ENCODE results near the gene SPAG5. TPM values are rescaled to one million over a fixed set of nuclear protein-coding genes. Genes with fewer than 3 reads are reported as not detected.

The SPAG5 gene
- total RNA-seq (2021) = 213 and 219 TPM in 2 replicates
- percentile 85 among the genes with signal in this experiment for Bru-seq, nascent RNA
- percentile 91 among the genes with signal in this experiment for BruChase-seq, experiment 1, labeled RNA remaining after a 2-hour chase
- BruChase-seq, experiment 2, labeled RNA remaining after a 6-hour chase = percentile 96 among the genes with signal in this experiment
- long read RNA-seq, full-length matches to known transcripts = 387 of 560 reads
- long read RNA-seq, partial matches to known transcripts = 36 of 560 reads
- long read RNA-seq, other reads (novel, unspliced or antisense) = 137 of 560 reads

- Histone ChIP-seq H3K27me3 (replicated peaks; ENCODE audit: insufficient read depth, low read depth, low read length, poor library complexity) (no peaks in the 10 kb centered on the region), H3K4me3 (ENCODE audit: low read depth, low read length, poor library complexity, severe bottlenecking) (peak within 1 kb of the TSS; percentile 96), H3K4me1 (ENCODE audit: insufficient read depth, low read length, poor library complexity, severe bottlenecking) (peaks cover 10% of the 10 kb centered on the region), H3K36me3 (ENCODE audit: insufficient read depth, low read length, poor library complexity, severe bottlenecking) (peaks cover 28% of the 10 kb centered on the region), H3K9me3 (ENCODE audit: low read depth, low read length, poor library complexity, severe bottlenecking) (no peaks in the 10 kb centered on the region), H3K27ac (ENCODE audit: low read depth, low read length, poor library complexity, severe bottlenecking) (peak within 1 kb of the TSS; percentile 95)
- peak; percentile 96 for DNase-seq (ENCODE audit: low spot score)
- BruUV-seq (replicated peaks) = no TSS peak
- intact Hi-C loops (cut with micrococcal nuclease; ENCODE audit: unreplicated experiment) = no loop called here
- CTCF ChIA-PET = interaction anchor here (0.6 to 1.2 kb wide), 2 partner anchors 14 to 15 kb away, joined by 3 read pairs; partner anchors contain the start of gene RSKR
- POLR2A ChIA-PET (ENCODE audit: low non-redundant PET) = no interaction called here
- TF ChIP-seq EZH2 (IDR thresholded peaks at IDR 0.05; ENCODE audit: borderline replicate concordance, low read depth, low read length, poor library complexity, severe bottlenecking) (no peak), CTCF (conservative IDR thresholded peaks at IDR 0.05; ENCODE audit: low read depth, low read length) (no peak)
Measured at GRCh38 chr17:28598799-28599310, at the start of gene SPAG5. Gene SPAG5, minus strand, starts transcription at chr17:28599025. Its CDS starts 79 bp downstream, at chr17:28598946.

GRCh38 chr17:28646039-28646754 is 47.4 kb upstream of the SPAG5 start:
- Histone ChIP-seq H3K36me3 (ENCODE audit: insufficient read depth, low read length, poor library complexity, severe bottlenecking) (peaks cover 36% of the 10 kb centered on the region), H3K9me3 (ENCODE audit: low read depth, low read length, poor library complexity, severe bottlenecking) (no peaks in the 10 kb centered on the region), H3K27ac (ENCODE audit: low read depth, low read length, poor library complexity, severe bottlenecking) (peak overlapping the region; percentile 52)

More at GRCh38 chr17:28646039-28646754, 47.4 kb upstream of the SPAG5 start:
- intact Hi-C loops (cut with micrococcal nuclease; ENCODE audit: unreplicated experiment) = no loop called here
- peak overlapping the region; percentile 97 for H3K4me3 ChIP-seq (ENCODE audit: low read depth, low read length, poor library complexity, severe bottlenecking)
- H3K27me3 ChIP-seq (replicated peaks; ENCODE audit: insufficient read depth, low read depth, low read length, poor library complexity) = no peaks in the 10 kb centered on the region
- BruUV-seq (replicated peaks) = no TSS peak
- DNase-seq (ENCODE audit: low spot score) = no peak
- peaks cover 18% of the 10 kb centered on the region for H3K4me1 ChIP-seq (ENCODE audit: insufficient read depth, low read length, poor library complexity, severe bottlenecking)
- ChIA-PET POLR2A (ENCODE audit: low non-redundant PET) (no interaction called here), CTCF (interaction anchor here (0.7 to 1.0 kb wide), 3 partner anchors 48 to 104 kb away, joined by 3 read pairs; no protein-coding TSS in a partner anchor)
- TF ChIP-seq CTCF (conservative IDR thresholded peaks at IDR 0.05; ENCODE audit: low read depth, low read length) = no peak
- TF ChIP-seq EZH2 (IDR thresholded peaks at IDR 0.05; ENCODE audit: borderline replicate concordance, low read depth, low read length, poor library complexity, severe bottlenecking) = no peak

Data from A673 (cell line).